Kidney (tissue), 14 donors: ENCODE results near the gene ANKH. TPM values are rescaled to one million over a fixed set of nuclear protein-coding genes. Genes with fewer than 3 reads are reported as not detected.

Experiments
- DNase-seq, 5 donors: peaks; one replicate each; pipeline ENCODE4 v3.0.0-alpha.2; 2013 to 2020
- FAIRE-seq: peaks from 2 replicates; lab custom pipeline; 2012; peaks lifted over from hg19 to GRCh38; lab: Jason Lieb, UNC
- H3K27ac ChIP-seq, 2 donors: one replicate each; pipeline ENCODE4 v1.7.0; 2013; ENCODE audit warnings: low read depth in 2 of 2, low read length in 2 of 2, inconsistent platforms in 1 of 2
- H3K27me3 ChIP-seq: one replicate; pipeline ENCODE4 v1.7.1; 2013; ENCODE audit warnings: low read length, inconsistent platforms; ENCODE audit not compliant: control insufficient read depth, insufficient read depth
- H3K36me3 ChIP-seq, 3 donors: one replicate each; pipeline versions ENCODE4 v1.7.0 to v1.7.1; 2013; ENCODE audit warnings: low read length in 3 of 3, control low read depth in 1 of 3, inconsistent platforms in 1 of 3; ENCODE audit not compliant: insufficient read depth in 3 of 3, control insufficient read depth in 2 of 3
- H3K4me1 ChIP-seq, 3 donors: one replicate each; pipeline versions ENCODE4 v1.7.0 to v1.7.1; 2013; ENCODE audit warnings: low read length in 3 of 3, inconsistent platforms in 1 of 3, low read depth in 1 of 3; ENCODE audit not compliant: control insufficient read depth in 2 of 3, insufficient read depth in 2 of 3
- H3K4me3 ChIP-seq, 3 donors: one replicate each; pipeline versions ENCODE4 v1.7.0 to v1.8.1; 2013; ENCODE audit warnings: low read length in 3 of 3, control low read depth in 1 of 3, inconsistent platforms in 1 of 3
- H3K9ac ChIP-seq, 3 donors: one replicate each; pipeline versions ENCODE4 v1.7.0 to v1.7.1; 2013; ENCODE audit warnings: low read length in 3 of 3, control low read depth in 1 of 3, inconsistent platforms in 1 of 3
- H3K9me3 ChIP-seq, 3 donors: one replicate each; pipeline versions ENCODE4 v1.7.0 to v1.7.1; 2013; ENCODE audit warnings: low read length in 3 of 3, control low read depth in 1 of 3, inconsistent platforms in 1 of 3; ENCODE audit not compliant: control insufficient read depth in 2 of 3, insufficient read depth in 1 of 3
- CTCF ChIP-seq: IDR thresholded peaks from 3 replicates; pipeline ENCODE4 v1.5.1; 2012; ENCODE audit warnings: mild to moderate bottlenecking, moderate library complexity, borderline replicate concordance; ENCODE audit not compliant: insufficient read depth; ENCODE audit errors: extremely low read depth
- intact Hi-C: fragments of 100-400 bp; cut with DNase I; formaldehyde crosslinking; loops from one replicate; pipeline ENCODE4 v1.11.1; 2022
- polyA plus RNA-seq: library from polyadenylated mRNA; stranded (reverse); fragments of 350-450 nt; fragmentation: Illumina TruSeq; extraction: RNeasy Lipid Tissue Mini Kit (QIAGEN cat#74804); gene quantifications from one replicate; pipeline ENCODE4 v1.2.3, GENCODE V29; 2014; ENCODE audit warnings: low read depth, low replicate concordance; ENCODE audit not compliant: insufficient read depth
- total RNA-seq: library from RNA; stranded (reverse); fragmentation: NEBNext Ultra II Directional; extraction: Animal tissue kit (Norgen Biotek cat#: 25700); gene quantifications from one replicate; pipeline ENCODE4 v1.2.1, GENCODE V29; 2021
- donor health status: control.
- donor health status: control.
- donor health status: control.
- donor health status: control.
- donor health status: control.
- donor health status: DM: yes; HTN: yes; CAD: no.
- donor health status: Normal renal cell carcinoma (clear cell type).

ANKH gene
- total and polyA plus RNA-seq, 2 donors from 2014 or later: 19.0 to 44.6 TPM

- DNase-seq: no peak
- H3K4me1 ChIP-seq: no peaks in the 10 kb centered on the region
- TF ChIP-seq CTCF: no peak
- H3K27me3 ChIP-seq: no peaks in the 10 kb centered on the region
- intact Hi-C loops: no loop called here
- no peak overlapping the region for H3K27ac ChIP-seq
- no peak for FAIRE-seq
- H3K36me3 ChIP-seq: no peaks in the 10 kb centered on the region
- H3K4me3 ChIP-seq: no peak overlapping the region
- H3K9me3 ChIP-seq: no peaks in the 10 kb centered on the region
- H3K9ac ChIP-seq: no peak overlapping the region
Measured at GRCh38 chr5:14775857-14776256, 95.7 kb downstream of the ANKH start.

- no peak overlapping the region for H3K27ac ChIP-seq
- H3K9me3 ChIP-seq: no peaks in the 10 kb centered on the region
- no peak for DNase-seq
- no peaks in the 10 kb centered on the region for H3K4me1 ChIP-seq
- no peak for FAIRE-seq
- intact Hi-C loops: no loop called here
- no peak overlapping the region for H3K9ac ChIP-seq
- no peaks in the 10 kb centered on the region for H3K36me3 ChIP-seq
- H3K27me3 ChIP-seq: no peaks in the 10 kb centered on the region
- TF ChIP-seq CTCF: no peak
- H3K4me3 ChIP-seq: no peak overlapping the region
Measured at GRCh38 chr5:14773588-14773987, 98.0 kb downstream of the ANKH start.

- Histone ChIP-seq H3K4me1 (peaks cover 0 to 2% (median 0%) of the 10 kb centered on the region in 3 donors), H3K9me3 (no peaks in the 10 kb centered on the region), H3K36me3 (peaks cover 0 to under 1% (median 0%) of the 10 kb centered on the region in 3 donors), H3K27ac (no peak overlapping the region), H3K9ac (no peak overlapping the region), H3K4me3 (no peak overlapping the region), H3K27me3 (no peaks in the 10 kb centered on the region)
- FAIRE-seq (no peak), DNase-seq (no peak)
- intact Hi-C loops: no loop called here
- TF ChIP-seq CTCF: no peak
Measured at GRCh38 chr5:14771972-14772371, 99.6 kb downstream of the ANKH start.

- FAIRE-seq (no peak), DNase-seq (no peak)
- peaks cover 0 to 3% (median 0%) of the 10 kb centered on the region in 3 donors for H3K36me3 ChIP-seq
- H3K9ac ChIP-seq: no peak overlapping the region
- no peaks in the 10 kb centered on the region for H3K27me3 ChIP-seq
- intact Hi-C loops: no loop called here
- no peak overlapping the region for H3K4me3 ChIP-seq
- no peaks in the 10 kb centered on the region for H3K9me3 ChIP-seq
- TF ChIP-seq CTCF: no peak
- peaks cover 0 to 2% (median 0%) of the 10 kb centered on the region in 3 donors for H3K4me1 ChIP-seq
- no peak overlapping the region for H3K27ac ChIP-seq
Measured at GRCh38 chr5:14771189-14771588, 100.4 kb downstream of the ANKH start.
